ENCODE measurements around the gene CFAP43. TPM values are rescaled to one million over a fixed set of nuclear protein-coding genes. Genes with fewer than 3 reads are reported as not detected.

Gene CFAP43
- total and polyA plus RNA-seq, 10 of the 15 experiments (the other 5 are each of a cell fraction or from before 2014, with no cell fraction given), result 0.06 to 0.14 (median 0.10) TPM; not detected in 5

GRCh38 chr10:104090611-104091010 lies 141.6 kb downstream of the CFAP43 start:
- Histone ChIP-seq H3K79me2 (ENCODE audit: control insufficient read depth, insufficient read depth, low read length) (no peaks in the 10 kb centered on the region), H3K9me3 (replicated peaks; ENCODE audit: control insufficient read depth, insufficient read depth, low read length) (no peaks in the 10 kb centered on the region), H3K4me3 (no peak overlapping the region), H3K4me2 (ENCODE audit: control insufficient read depth, insufficient read depth) (no peak overlapping the region), H3K4me1 (ENCODE audit: control insufficient read depth, insufficient read depth, low read length) (no peaks in the 10 kb centered on the region), H3K9ac (ENCODE audit: control insufficient read depth, insufficient read depth, low read length) (no peak overlapping the region), H3K27ac (ENCODE audit: control insufficient read depth, insufficient read depth) (no peak overlapping the region), H3K27me3 (replicated peaks in 1 of 2; ENCODE audit: control insufficient read depth in 2 of 2, insufficient read depth in 2 of 2, low read length in 1 of 2) (no peaks in the 10 kb centered on the region), H4K20me1 (ENCODE audit: control insufficient read depth, insufficient read depth) (no peaks in the 10 kb centered on the region), H2AFZ (ENCODE audit: control insufficient read depth, low read depth, low read length) (no peak overlapping the region), H3K36me3 (ENCODE audit: control insufficient read depth in 2 of 2, insufficient read depth in 2 of 2, low read length in 1 of 2) (no peaks in the 10 kb centered on the region)
- ChIA-PET POLR2A (no interaction called here), RAD21 (ENCODE audit: unreplicated experiment) (interaction anchor here (1.2 kb wide), 1 partner anchor 32 kb away, joined by 5 read pairs; the partner anchor contains the start of gene SFR1), SMC1A (ENCODE audit: uncharacterized antibody, unreplicated experiment) (no interaction called here), CTCF (interaction anchor here (1.0 to 1.3 kb wide), 5 partner anchors 12 to 49 kb away, joined by 3 to 4 read pairs (median 4); no protein-coding TSS in a partner anchor)
- no peak for ATAC-seq
- BruUV-seq (replicated peaks), result no TSS peak
- WGBS (ENCODE audit: insufficient coverage, insufficient replicate concordance, low lambda C conversion rate, missing lambda C conversion rate), result 53% methylated on average over 2 of the region's 2 CpGs
- FAIRE-seq, result no peak
- intact Hi-C loops (cut with micrococcal nuclease; ENCODE audit: unreplicated experiment), result no loop called here
- TF ChIP-seq MAX (IDR thresholded peaks at IDR 0.05; ENCODE audit: low read depth, low read length) (no peak), ZZZ3 (IDR thresholded peaks at IDR 0.05; ENCODE audit: control insufficient read depth, insufficient read length, low read depth) (no peak), POLR2A (IDR thresholded peaks at IDR 0.05; ENCODE audit: low read depth, low read length) (no peak), E2F8 (IDR thresholded peaks at IDR 0.05; ENCODE audit: low read depth, partially characterized antibody) (no peak), BACH1 (IDR thresholded peaks at IDR 0.05; ENCODE audit: borderline replicate concordance) (no peak)
- in situ Hi-C loops (cut with MboI), result no loop called here
- DNase-seq (ENCODE audit: low read depth, low spot score), result no peak

Measured in GM12878 (cell line).